HG03045 (cell line): ENCODE data around the gene NOTCH1.
"Not testable (repeated sequence)": the region's sequence is repeated elsewhere in the genome, so short reads cannot be mapped to it uniquely, and the experiment has no call there.

Source experiments
- ATAC-seq: cut with Tn5 transposase; IDR thresholded peaks from one replicate; pipeline ENCODE4 v1.9.1; 2021; ENCODE audit warnings: mild to moderate bottlenecking, moderate library complexity; ENCODE audit not compliant: unreplicated experiment

NOTCH1 gene

GRCh38 chr9:136565086-136565714 lies 19.4 kb upstream of the NOTCH1 start:
- ATAC-seq: no peak

- no peak for ATAC-seq
Observed at GRCh38 chr9:136564379-136564988, 18.6 kb upstream of the NOTCH1 start.

GRCh38 chr9:136563646-136564325 lies 17.9 kb upstream of the NOTCH1 start:
- ATAC-seq: no peak

GRCh38 chr9:136562746-136563495 lies 17.1 kb upstream of the NOTCH1 start:
- ATAC-seq: no peak

DNA sequence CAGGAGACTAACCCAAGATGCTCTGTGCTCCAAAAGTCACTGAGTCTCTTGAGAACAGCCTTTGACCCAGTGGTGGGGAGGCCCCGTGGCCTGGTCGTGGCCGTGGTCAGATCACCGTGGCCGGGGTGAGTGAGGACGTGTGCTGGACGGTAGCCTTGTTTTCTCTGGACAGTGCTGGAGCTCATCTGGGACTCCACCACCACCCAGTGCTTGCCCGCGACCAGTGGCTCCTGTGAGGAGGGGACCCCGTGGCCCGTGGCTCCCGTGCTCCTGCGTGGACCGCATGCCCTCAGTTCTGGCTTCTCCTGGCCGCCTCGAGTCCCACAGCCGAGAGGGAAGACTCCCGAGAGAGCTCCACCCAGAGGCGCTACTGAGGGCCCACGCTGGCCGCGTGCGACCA lies 15.9 kb upstream of the NOTCH1 start:
- no peak for ATAC-seq

DNA sequence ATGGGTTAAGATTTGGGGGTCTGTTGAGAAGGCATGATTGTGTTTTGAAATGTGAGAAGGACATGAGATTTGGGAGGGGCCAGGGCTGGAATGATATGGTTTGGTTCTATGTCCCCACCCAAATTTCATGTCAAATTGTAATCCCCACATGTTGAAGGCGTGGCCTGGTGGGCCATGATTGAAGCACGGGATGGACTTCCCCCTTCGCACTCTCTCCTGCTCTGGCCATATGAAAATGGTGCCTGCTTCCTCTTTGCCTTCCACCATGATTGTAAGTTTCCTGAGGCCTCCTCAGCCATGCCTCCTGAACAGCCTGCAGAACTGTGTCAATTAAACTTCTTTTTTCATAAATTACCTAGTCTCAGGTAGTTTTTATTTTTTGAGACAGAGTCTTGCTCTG lies 14.7 kb upstream of the NOTCH1 start:
- ATAC-seq: no peak

DNA sequence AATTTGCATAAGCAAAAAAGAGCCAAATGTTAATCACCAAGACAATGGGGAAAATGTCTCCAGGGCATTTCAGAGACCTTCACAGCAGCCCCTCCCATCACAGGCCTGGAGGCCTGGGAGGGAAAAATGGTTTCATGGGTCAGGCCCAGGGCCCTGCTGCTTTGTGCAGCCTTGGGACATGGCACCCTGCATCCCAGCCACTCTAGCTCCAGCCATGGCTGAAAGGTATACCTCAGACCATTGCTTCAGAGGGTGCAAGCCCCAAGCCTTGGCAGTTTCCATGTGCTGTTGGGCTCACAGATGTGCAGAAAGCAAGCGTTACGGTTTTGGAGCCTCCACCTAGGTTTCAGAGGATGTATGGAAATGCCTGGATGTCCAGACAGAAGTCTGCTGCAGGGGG lies 13.5 kb upstream of the NOTCH1 start:
- ATAC-seq: not testable (repeated sequence)

DNA sequence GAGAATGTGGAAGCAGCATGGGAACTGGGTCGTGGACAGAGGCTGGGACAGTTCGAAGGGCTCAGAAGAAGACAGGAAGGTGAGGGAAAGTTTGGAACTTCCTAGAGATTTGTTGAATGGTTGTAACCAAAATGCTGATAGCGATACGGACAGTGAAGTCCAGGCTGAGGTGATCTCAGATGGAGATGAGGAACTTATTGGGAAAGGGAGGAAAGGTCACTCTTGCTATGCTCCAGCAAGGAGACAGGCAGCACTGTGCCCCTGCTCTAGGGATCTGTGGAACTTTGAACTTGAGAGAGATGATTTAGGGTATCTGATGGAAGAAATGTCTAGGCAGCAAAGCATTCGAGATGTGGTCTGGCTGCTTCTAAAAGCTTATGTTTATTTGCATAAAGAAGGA lies 13.0 kb upstream of the NOTCH1 start:
- ATAC-seq: not testable (repeated sequence)

- no peak for ATAC-seq
Observed at GRCh38 chr9:136558373-136558772, 12.5 kb upstream of the NOTCH1 start.

DNA sequence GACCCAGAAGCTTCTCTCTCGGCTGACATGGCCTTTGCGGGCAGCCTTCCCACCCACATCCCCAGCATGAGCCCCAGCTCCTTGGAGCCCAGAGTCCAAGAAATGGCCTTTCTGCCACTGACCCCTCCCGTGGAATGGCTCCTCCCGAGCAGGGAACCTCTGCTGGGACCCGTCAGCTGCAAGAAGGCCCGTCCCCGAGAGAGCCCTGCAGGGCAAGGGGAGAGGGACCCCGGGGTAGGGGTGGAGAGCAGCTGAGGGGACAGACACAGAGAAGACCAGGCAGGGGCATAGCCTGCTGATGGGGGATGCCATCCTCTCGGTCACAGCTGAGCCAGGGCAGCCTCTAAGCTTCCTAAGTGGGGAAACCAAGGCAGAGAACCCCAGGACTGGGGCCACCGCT lies 11.2 kb upstream of the NOTCH1 start:
- ATAC-seq: no peak

- ATAC-seq: no peak
Observed at GRCh38 chr9:136556166-136556565, 10.3 kb upstream of the NOTCH1 start.

- ATAC-seq: no peak
Observed at GRCh38 chr9:136554870-136555269, 9.0 kb upstream of the NOTCH1 start.

GRCh38 chr9:136553581-136553980 lies 7.7 kb upstream of the NOTCH1 start:
- ATAC-seq: no peak

- ATAC-seq: no peak
Observed at GRCh38 chr9:136552117-136552703, 6.4 kb upstream of the NOTCH1 start.

DNA sequence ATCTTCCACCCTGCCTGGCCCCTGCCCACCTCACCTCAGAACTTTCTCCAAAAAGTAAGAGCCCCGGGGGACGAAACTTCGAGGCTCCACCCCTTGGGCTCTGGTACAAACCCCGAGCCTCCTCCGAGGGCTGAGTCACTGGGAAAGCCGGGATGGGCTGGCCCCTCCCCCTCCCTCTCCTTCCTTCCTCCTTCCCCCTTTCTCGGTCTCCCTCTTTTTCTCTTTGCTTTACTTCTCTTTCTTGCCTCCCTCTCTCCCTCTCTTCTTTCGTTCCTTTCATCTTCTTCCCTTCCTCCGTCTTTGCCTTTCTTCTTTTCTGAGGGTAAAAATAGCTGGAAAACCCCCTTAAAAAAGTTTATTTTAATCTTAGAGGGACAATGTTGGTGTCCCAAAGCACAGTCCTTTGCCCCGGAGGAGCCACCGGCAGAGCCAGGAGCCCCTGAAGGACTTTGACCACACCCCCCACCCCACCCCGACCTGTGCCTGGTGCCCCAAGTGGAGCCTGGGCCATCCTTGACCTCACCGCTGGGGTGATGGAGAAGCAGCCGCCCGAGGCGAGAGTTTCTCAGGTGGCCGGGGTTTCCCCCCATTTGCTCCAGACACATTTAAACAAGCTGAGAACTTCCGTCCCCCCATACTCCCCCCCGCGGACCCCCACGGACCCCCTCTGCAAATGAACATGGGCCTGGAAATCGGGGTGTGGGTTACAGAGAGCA lies 5.7 kb upstream of the NOTCH1 start:
- no peak for ATAC-seq

DNA sequence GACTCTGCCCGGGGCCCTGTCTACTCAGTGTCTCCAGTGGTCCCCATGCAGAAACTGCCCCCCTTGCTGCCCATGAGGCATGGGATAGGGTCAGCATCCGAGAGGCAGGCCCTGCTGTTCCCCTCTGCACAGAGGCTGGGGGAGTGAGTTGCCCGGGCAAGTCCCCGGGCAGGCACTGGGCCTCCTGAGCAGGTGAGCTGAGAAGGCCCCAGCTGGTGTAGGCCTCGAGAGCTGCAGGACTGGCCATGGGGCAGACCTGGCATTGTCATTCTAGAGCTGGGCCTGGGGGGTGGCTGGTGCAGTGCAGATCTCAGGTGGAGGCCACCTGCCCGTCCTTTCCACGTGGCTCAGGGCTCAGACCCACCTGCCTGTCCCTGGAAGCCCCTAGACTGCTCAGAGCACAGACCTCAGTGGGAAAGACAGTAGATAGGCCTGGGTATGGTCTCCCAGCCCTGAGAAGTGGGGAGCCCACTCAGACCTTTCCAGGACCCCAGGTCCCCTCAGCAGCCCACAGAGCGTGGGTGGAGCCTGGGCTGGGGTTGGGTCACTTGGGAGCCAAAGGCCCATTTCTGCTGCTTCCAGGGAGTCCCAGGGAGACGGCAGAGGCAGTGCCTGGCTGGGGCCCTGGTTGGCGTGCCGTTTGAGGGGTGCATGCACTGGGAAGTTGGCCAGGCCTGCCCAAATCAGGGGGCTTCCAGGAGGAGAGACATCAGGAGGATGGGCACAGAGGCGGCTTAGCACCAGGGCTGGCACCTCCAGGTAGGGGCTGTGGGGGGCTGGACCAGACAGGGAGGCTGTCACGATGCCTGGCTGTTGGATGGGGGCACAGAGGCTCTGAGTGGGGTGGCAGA lies 4.8 kb upstream of the NOTCH1 start:
- no peak for ATAC-seq

DNA sequence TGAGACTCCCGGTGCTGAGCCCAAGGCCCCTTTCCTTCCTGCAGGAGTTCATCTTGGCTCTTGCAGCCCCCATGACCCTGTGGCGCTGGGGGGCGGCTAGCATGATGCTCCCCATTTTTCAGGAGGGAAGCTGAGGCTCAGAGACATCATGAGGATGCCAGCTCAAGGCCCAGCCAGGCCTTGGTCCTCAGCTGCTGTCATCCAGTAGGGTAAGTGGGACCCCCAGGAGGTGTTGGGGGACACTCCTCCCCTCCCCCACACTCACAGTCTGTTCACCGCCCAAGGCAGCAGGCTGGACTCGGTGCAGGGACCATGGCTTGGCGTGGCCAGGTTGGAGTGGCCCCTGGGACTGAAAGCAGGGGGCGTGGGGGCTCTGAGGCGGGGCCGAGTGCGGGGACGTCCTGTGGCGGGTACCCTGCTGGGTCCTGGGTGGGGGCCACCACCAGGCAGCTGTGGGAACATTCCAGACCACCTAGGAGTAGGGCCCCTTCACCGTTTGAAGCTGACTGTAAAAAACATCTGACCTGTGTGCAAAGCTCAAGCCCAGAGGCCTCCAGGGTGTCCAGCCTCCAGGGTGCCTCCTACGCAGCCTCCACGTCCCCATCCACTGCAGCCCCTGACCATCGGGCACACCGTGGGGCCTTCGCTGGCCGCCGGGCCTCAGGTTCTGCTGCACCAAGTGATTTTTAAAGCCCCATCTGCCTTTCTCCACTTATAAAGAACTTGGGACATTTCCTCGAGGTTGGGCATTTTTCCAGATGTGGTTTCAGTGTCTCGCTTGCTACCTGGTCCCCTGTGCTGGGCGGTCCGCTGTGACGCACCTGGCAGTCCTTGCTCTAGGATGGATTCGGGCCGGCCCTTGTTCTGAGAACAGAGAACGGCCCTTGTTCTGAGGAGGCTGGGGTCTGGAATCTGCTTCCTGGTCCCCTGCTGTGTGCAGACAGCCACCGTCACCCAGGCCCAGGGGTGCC lies 3.4 kb upstream of the NOTCH1 start:
- no peak for ATAC-seq

DNA sequence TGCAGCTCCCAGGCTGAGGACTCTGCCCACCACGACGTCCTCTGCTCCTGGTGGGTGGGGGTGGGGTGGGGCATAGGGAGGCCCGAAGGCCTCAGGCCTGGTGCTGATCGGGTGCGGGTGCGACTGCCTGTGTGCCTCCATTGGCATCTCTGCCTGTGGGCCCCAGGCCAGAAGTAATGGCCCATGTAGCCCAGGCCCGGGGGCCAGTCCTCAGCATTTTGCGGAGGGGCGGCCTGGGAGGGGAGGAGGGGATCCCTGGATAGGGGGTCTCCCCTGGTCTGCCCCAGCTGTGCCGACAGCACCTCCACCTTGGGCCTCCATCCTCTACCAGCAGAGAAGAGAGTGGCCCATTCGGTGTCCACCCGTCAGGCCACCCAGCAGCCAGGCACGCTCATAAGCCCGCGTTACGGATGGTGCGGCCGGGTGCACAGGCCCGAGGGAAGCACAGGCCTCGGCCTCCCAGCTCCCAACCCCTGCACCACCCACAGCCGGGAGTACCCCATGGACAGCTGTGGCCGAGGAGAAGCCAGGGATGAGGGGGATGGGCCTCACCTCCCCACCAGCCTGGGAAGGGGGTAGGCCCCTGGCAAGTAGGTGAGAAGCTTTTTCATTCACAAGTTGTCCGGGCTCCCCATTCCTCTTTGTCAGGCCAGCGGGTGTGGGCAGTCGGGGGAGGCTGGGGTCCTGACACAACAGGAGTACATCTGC lies 1.8 kb upstream of the NOTCH1 start:
- no peak for ATAC-seq
